ENCODE results near the gene S100A13. TPM values are rescaled to one million over a fixed set of nuclear protein-coding genes. Genes with fewer than 3 reads are reported as not detected.
A peak's percentile ranks its signal among the peaks of the same experiment; 100 is the strongest.

Gene S100A13
- total RNA-seq, 1 experiment from 2014 or later: 238 TPM

GRCh38 chr1:153661111-153661708 is 33.9 kb upstream of the S100A13 start:
- H3K4me1 ChIP-seq: no peaks in the 10 kb centered on the region
- Mint-ChIP-seq H3K27me3 (ENCODE audit: insufficient read depth, unreplicated experiment) (no peaks in the 10 kb centered on the region), H3K27ac (ENCODE audit: unreplicated experiment) (no peak overlapping the region), H3K4me1 (ENCODE audit: low read depth, unreplicated experiment) (peaks cover 7% of the 10 kb centered on the region), H3K36me3 (ENCODE audit: insufficient read depth, unreplicated experiment) (peaks cover 14% of the 10 kb centered on the region), H3K9me3 (ENCODE audit: unreplicated experiment) (no peaks in the 10 kb centered on the region), H3K4me3 (ENCODE audit: unreplicated experiment) (no peak overlapping the region)
- intact Hi-C loops (cut with micrococcal nuclease; ENCODE audit: unreplicated experiment): no loop called here
- TSS peak; percentile 6 for BruUV-seq (replicated peaks)
- no peak overlapping the region for H3K4me3 ChIP-seq (ENCODE audit: low read depth, low read length)
- DNase-seq: no peak
- ChIA-PET POLR2A (interaction anchor here (1.2 kb wide), 1 partner anchor 95 kb away, joined by 3 read pairs; the partner anchor contains the start of gene S100A2), CTCF (no interaction called here)
- H3K9me3 ChIP-seq: no peaks in the 10 kb centered on the region
- no peak for TF ChIP-seq CTCF (IDR thresholded peaks at IDR 0.05; ENCODE audit: insufficient read depth in 1 of 2, low read depth in 1 of 2, low read length in 1 of 2, severe bottlenecking in 1 of 2, unreplicated experiment in 1 of 2)
- no peaks in the 10 kb centered on the region for H3K27me3 ChIP-seq (replicated peaks; ENCODE audit: control insufficient read depth, insufficient read depth, low read length)
- H3K36me3 ChIP-seq (ENCODE audit: control insufficient read depth, insufficient read depth, low read length): peaks cover 11% of the 10 kb centered on the region

GRCh38 chr1:153659656-153660055 is 32.4 kb upstream of the S100A13 start:
- Mint-ChIP-seq H3K36me3 (ENCODE audit: insufficient read depth, unreplicated experiment) (peaks cover 14% of the 10 kb centered on the region), H3K27ac (ENCODE audit: unreplicated experiment) (peak overlapping the region; percentile 91), H3K4me3 (ENCODE audit: unreplicated experiment) (peak overlapping the region; percentile 97), H3K4me1 (ENCODE audit: low read depth, unreplicated experiment) (peaks cover 7% of the 10 kb centered on the region), H3K27me3 (ENCODE audit: insufficient read depth, unreplicated experiment) (no peaks in the 10 kb centered on the region), H3K9me3 (ENCODE audit: unreplicated experiment) (no peaks in the 10 kb centered on the region)
- Histone ChIP-seq H3K4me3 (ENCODE audit: low read depth, low read length) (peak overlapping the region; percentile 70), H3K36me3 (ENCODE audit: control insufficient read depth, insufficient read depth, low read length) (peaks cover 10% of the 10 kb centered on the region; the same call in 1 of the 2 replicates), H3K4me1 (peaks cover 12% of the 10 kb centered on the region), H3K9me3 (no peaks in the 10 kb centered on the region), H3K27me3 (replicated peaks; ENCODE audit: control insufficient read depth, insufficient read depth, low read length) (no peaks in the 10 kb centered on the region)
- no peak for DNase-seq
- intact Hi-C loops (cut with micrococcal nuclease; ENCODE audit: unreplicated experiment): loop anchor here (1.0 kb wide), 1 partner anchor 12 kb away; no protein-coding TSS in a partner anchor
- ChIA-PET POLR2A (interaction anchor here (0.9 to 1.8 kb wide), 3 partner anchors 26 to 43 kb away, joined by 4 to 19 read pairs (median 5); partner anchors contain the start of genes CHTOP and S100A14), CTCF (no interaction called here)
- TF ChIP-seq CTCF (IDR thresholded peaks at IDR 0.05; ENCODE audit: insufficient read depth in 1 of 2, low read depth in 1 of 2, low read length in 1 of 2, severe bottlenecking in 1 of 2, unreplicated experiment in 1 of 2): no peak
- BruUV-seq (replicated peaks): no TSS peak

GRCh38 chr1:153659175-153659534 is 31.9 kb upstream of the S100A13 start:
- intact Hi-C loops (cut with micrococcal nuclease; ENCODE audit: unreplicated experiment): loop anchor here (1.0 kb wide), 1 partner anchor 12 kb away; no protein-coding TSS in a partner anchor
- Mint-ChIP-seq H3K27ac (ENCODE audit: unreplicated experiment) (peak overlapping the region; percentile 91), H3K36me3 (ENCODE audit: insufficient read depth, unreplicated experiment) (peaks cover 14% of the 10 kb centered on the region), H3K4me3 (ENCODE audit: unreplicated experiment) (peak overlapping the region; percentile 97), H3K4me1 (ENCODE audit: low read depth, unreplicated experiment) (peaks cover 12% of the 10 kb centered on the region), H3K9me3 (ENCODE audit: unreplicated experiment) (no peaks in the 10 kb centered on the region), H3K27me3 (ENCODE audit: insufficient read depth, unreplicated experiment) (no peaks in the 10 kb centered on the region)
- POLR2A ChIA-PET: interaction anchor here (0.9 to 1.8 kb wide), 3 partner anchors 26 to 46 kb away, joined by 3 to 5 read pairs (median 4); partner anchors contain the start of genes CHTOP and S100A16
- peaks cover 17% of the 10 kb centered on the region for H3K4me1 ChIP-seq
- CTCF ChIA-PET: no interaction called here
- peak overlapping the region; percentile 70 for H3K4me3 ChIP-seq (ENCODE audit: low read depth, low read length)
- H3K27me3 ChIP-seq (replicated peaks; ENCODE audit: control insufficient read depth, insufficient read depth, low read length): no peaks in the 10 kb centered on the region
- DNase-seq: no peak
- no peaks in the 10 kb centered on the region for H3K9me3 ChIP-seq
- H3K36me3 ChIP-seq (ENCODE audit: control insufficient read depth, insufficient read depth, low read length): peaks cover 8% of the 10 kb centered on the region; the same call in 1 of the 2 replicates
- BruUV-seq (replicated peaks): TSS peak; percentile 78
- TF ChIP-seq CTCF (IDR thresholded peaks at IDR 0.05; ENCODE audit: insufficient read depth in 1 of 2, low read depth in 1 of 2, low read length in 1 of 2, severe bottlenecking in 1 of 2, unreplicated experiment in 1 of 2): no peak

Measured in Caco-2 (cell line).